Activated T-cell treated with anti-CD3 and anti-CD28 coated beads for 48 hours (primary cell): ENCODE measurements around the gene TICAM2.
"Not testable (repeated sequence)": the region's sequence is repeated elsewhere in the genome, so short reads cannot be mapped to it uniquely, and the experiment has no call there.

Experiments used
- DNase-seq: peaks from one replicate; pipeline ENCODE4 v3.0.0-alpha.2; 2020; ENCODE audit warnings: low read depth

The TICAM2 gene, protein sequence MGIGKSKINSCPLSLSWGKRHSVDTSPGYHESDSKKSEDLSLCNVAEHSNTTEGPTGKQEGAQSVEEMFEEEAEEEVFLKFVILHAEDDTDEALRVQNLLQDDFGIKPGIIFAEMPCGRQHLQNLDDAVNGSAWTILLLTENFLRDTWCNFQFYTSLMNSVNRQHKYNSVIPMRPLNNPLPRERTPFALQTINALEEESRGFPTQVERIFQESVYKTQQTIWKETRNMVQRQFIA

GRCh38 chr5:115601701-115602590, at the start of gene TICAM2:
Gene TICAM2, minus strand, starts transcription at chr5:115602479. Its CDS starts 21,223 bp downstream, at chr5:115581256.
- DNase-seq, result peak; percentile 57

GRCh38 chr5:115649541-115649940, 47.3 kb upstream of the TICAM2 start:
- no peak for DNase-seq

DNA sequence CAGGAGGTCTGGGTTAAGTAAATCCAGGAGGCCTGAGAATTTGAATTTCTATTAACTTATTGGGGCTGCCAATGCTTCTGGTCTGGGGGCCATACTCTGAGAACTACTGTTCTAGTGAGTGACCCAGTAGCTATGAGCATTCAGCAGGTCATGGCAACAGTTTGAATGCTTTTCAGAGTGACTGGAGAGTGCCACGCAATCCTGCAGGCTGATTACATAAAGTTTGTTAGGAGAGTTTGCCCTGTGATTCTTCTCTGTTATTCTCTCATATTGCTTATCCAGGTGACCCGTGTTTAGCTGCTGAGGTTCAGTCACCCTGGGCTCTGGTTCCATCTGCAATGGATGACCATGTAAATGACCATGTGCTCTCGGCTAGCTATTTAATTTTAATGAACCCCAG, 45.8 kb upstream of the TICAM2 start:
- DNase-seq, result no peak

DNA sequence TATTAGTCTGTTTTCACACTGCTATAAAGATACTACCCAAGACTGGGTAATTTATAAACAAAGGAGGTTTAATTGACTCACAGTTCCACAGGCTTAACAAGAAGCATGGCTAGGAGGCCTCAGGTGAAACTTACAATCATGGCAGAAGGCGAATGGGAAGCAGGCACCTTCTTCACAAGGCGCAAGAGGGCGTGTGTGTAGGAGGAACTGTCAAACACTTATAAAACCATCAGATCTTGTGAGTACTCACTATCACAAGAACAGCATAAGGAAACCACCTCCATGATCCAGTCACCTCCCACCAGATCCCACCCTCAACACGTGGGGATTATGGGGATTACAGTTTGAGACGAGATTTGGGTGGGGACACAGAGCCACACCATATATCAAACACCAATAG, 43.1 kb upstream of the TICAM2 start:
- DNase-seq, result not testable (repeated sequence)

GRCh38 chr5:115644046-115644445, 41.8 kb upstream of the TICAM2 start:
- no peak for DNase-seq

DNA sequence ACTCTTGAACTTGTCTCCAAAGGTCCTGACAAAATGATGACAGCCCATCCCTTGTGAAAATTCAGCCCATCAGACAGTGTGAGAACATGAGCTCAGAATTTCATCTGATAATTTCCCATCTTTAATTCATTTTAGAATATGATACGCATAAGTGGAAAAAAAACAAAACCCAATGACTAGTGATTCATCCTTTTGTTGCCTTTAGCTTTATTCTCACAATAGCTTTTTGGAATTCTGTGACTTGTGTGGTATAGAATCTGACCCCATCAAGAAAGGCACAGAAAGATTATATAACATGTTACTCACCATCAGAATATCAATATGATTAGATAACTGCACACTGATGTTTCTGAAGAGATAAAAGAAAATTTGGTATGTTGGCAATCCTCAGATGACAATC, 39.7 kb upstream of the TICAM2 start:
- DNase-seq, result no peak

- no peak for DNase-seq
Observed at GRCh38 chr5:115640274-115640673, 38.0 kb upstream of the TICAM2 start.

DNA sequence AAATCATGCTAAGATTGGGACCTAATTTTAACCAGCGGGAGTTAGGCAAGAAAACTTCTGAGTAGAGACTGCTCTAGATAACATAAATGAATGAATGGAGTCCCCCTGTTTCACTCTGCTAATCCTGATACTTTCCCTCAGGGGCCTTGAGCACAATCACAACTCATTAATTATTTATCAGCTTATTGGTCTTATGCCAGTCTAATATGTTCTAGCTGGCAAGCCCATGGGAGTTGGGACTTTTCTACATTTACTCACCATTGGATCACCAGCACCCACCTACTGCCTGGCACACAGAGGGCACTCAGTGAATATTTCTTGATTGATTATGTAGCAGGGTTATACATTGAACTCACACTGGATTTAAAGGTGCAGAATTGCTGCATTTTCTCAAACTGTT, 37.1 kb upstream of the TICAM2 start:
- no peak for DNase-seq

- no peak for DNase-seq
Observed at GRCh38 chr5:115637507-115637906, 35.2 kb upstream of the TICAM2 start.

GRCh38 chr5:115636008-115636407, 33.7 kb upstream of the TICAM2 start:
- DNase-seq, result no peak

GRCh38 chr5:115634343-115635132, 32.3 kb upstream of the TICAM2 start:
- peak; percentile 75 for DNase-seq

GRCh38 chr5:115629903-115630302, 27.6 kb upstream of the TICAM2 start:
- no peak for DNase-seq

- no peak for DNase-seq
Observed at GRCh38 chr5:115627295-115627865, 25.1 kb upstream of the TICAM2 start.

GRCh38 chr5:115626445-115626823, 24.2 kb upstream of the TICAM2 start:
- no peak for DNase-seq

DNA sequence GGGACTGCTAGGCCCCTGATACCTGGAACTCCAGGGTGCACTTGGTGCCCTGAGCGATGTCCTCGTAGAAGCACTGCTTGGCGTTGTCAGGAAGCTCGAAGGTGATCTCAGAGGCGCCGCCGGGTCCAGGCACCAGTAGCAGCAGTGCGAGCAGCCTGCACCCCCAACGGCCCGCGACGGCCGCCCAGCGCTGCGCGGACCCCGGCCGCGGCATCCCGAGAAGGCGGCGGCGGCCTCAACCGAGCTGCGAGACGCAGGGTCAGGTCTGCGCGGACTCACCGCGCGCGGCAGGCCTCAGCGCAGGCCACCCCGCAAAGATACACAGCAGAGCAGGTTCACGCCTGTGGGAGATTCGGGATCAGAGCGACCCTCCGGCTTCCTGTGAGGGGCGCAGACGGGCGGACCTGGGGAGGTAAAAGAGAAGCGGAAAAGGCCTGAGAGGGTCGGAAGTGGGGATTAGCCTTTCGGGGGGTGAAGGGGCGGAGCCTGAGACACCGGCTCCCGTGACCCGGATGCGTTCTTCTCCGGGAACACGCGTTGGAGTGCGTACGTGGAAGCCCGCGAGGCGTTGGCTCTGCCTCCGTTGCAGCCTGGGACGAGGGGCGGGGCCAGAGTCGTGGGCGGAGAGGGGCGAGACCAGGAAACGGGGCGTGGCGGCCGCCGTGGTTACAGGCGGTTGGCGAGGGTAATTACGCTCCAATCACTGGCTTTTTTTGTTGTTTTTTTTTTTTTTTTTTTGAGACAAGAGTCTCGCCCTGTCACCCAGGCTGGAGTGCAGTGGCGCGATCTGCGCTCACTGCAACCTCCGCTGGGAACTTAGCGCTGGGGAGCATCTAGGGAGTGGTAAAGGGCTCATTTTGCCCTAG, 23.5 kb upstream of the TICAM2 start, which contains the start of gene TMED7:
Gene TMED7, minus strand, starts transcription at position 458 of the 866 bp plus-strand sequence. Its CDS starts 244 bp downstream, at position 214.
- peak; percentile 100 for DNase-seq

DNA sequence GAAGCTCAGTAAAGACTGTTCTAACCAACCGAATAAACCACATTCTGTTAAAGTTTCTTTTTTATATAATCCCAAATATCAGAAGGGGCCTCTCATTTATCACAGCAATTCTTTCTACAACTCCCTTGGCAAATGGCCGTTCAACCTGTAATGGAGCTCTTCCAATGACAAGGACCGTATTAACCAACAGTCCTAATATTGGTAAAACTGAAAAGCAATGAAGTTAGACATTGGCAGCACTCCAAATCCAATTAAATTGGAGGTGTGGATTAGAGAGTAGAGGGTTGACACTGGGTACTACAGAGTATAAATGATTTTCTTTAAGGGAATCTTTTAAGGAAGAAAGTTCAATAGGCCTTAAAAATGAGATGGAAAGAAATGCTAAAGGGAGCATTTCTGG, 22.7 kb upstream of the TICAM2 start:
- no peak for DNase-seq

GRCh38 chr5:115623658-115624057, 21.4 kb upstream of the TICAM2 start:
- no peak for DNase-seq

DNA sequence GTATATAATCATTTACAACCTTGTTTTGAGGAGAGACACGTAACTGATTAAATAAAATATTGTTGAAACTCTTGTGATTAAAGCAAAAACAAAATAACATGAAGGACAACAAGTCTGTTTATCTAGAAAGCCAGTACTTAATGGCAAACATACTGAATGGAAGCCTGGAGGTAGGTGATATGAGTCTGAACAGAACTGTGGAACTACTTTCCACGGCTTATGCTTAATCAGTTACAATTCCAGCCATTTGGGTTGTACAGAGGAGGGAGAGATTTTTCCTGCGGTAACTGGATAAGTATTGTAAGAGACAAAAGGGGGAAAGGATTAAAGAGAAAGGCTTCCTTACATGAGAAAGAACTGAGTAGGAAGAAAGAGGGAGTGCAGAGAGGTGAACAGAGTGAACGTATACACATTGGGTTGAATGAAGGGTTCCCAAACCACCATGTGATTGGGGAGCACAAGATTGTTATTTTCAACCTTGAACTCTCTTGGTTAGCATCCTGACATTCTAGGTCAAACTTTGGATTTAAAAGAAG, 19.2 kb upstream of the TICAM2 start:
- DNase-seq, result no peak

DNA sequence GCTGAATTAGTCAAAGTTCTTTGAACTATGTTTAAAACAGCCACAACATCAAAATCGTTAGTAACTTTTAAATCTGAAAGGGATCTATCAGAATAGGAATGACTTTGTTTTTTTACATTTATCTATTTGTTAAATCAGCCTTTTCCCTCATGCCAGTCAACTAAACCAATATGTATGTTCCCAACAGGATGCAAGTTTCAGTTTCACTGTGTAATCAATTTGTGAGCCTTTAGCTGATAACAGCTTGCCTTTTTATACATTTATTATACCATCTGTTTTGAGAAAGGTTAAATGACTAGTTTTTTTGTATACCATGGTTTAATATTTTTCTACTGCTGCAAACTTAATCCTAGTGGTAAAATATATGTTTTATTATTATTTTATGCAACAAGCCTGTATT, 14.6 kb upstream of the TICAM2 start:
- DNase-seq, result no peak

- no peak for DNase-seq
Observed at GRCh38 chr5:115616472-115616871, 14.2 kb upstream of the TICAM2 start.

DNA sequence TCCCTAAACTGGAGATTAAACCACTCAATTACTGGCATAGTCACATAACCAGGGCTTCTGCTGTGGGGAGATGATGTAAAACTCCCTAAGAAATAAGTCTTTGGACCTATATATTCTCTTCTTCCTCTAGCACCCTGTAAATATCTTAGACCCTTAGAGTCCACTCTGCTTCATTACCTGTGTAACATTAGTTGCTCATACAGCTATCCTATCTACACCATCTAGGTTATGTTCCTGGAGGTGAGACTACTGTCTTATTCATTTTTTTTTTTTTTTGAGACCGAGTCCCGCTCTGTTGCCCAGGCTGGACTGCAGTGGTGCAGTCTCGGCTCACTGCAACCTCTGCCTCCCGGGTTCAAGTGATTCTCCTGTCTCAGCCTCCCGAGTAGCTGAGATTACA, 9.6 kb upstream of the TICAM2 start:
- DNase-seq, result no peak
